ENCODE results near the gene C1QTNF5.

The C1QTNF5 gene

DNA sequence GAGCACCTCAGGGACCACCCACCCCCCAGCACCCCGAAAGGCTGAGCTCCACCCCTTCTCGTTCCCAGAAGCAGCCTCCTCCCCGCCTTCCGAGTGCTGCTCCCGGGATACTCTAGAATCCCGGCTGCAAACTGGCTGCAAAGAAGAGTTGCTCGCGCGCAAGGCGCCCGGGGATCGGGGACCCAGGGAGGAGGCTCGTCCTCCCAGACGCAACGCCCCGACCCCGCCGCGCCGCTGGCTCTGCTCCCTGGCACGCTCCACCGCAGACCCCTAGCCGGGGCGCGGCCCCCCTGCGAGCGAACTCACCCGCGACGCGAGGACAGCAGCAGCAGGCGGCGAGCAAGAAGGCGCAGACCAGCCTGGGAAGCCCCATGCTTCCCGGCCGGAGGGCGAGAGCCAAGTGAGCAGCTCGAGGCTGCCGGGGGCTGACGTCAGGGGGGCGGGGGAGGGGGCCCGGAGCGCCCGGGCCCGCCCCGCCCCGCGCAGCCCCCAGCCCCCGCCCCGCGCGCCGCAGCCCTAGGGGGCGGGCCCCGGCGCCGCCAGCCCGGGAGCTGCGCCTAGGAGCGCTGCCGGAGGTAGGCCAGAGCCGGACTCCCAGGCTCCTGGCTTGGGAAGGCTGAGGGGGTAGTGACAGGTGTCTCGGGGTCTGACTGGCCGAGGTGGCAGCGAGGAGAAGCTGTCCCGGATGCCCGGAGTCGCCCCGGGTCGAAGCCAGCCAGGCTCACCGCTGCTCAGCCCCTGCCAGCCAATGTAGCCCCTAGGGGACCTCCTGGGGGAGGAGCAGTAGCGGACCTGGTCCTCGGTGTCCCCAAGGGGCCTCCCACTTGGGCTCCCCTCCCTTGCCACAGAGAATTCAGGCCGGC lies 23.7 kb downstream of the C1QTNF5 start, which contains the start of gene MCAM:
Gene MCAM (minus strand): TSS at position 402 of the 863 bp plus-strand sequence. CDS start 29 bp downstream, at position 373.
- DNase-seq = peak; percentile 76

DNA sequence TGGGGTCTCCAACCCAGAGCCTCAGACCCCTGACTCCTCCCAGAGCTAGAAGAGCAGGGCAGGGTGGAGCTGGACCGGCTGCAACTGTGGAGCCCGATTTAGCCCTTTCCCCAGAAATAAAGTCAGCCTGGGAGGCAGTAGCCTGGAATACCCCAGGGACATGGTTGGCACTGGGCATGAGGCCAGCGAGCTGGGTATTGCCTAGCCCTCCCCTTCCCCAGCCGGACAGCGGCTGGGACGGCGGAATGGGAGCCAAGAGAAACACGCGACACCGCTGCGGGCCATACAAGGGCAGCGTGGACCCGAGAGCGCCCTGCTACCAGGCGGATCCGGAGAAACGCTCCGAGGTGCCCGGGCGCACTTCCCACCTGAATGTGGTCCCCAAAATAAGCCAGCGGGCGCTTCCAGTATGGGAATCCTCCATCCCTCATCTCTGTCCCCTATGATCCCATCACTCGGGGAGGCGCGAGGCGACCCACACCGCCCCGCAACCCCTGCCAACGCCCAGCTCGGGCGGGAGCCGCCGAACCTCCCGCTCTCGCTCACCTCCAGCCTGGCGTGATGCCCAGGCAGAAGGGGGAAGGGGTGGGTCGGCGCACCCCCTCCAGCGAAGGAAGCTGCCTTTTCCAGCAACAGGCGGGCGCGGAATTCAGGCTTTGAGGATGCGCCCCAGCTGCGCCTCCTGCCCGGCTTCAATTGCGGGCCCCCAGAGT lies 24.5 kb downstream of the C1QTNF5 start:
- DNase-seq = peak; percentile 79

DNA sequence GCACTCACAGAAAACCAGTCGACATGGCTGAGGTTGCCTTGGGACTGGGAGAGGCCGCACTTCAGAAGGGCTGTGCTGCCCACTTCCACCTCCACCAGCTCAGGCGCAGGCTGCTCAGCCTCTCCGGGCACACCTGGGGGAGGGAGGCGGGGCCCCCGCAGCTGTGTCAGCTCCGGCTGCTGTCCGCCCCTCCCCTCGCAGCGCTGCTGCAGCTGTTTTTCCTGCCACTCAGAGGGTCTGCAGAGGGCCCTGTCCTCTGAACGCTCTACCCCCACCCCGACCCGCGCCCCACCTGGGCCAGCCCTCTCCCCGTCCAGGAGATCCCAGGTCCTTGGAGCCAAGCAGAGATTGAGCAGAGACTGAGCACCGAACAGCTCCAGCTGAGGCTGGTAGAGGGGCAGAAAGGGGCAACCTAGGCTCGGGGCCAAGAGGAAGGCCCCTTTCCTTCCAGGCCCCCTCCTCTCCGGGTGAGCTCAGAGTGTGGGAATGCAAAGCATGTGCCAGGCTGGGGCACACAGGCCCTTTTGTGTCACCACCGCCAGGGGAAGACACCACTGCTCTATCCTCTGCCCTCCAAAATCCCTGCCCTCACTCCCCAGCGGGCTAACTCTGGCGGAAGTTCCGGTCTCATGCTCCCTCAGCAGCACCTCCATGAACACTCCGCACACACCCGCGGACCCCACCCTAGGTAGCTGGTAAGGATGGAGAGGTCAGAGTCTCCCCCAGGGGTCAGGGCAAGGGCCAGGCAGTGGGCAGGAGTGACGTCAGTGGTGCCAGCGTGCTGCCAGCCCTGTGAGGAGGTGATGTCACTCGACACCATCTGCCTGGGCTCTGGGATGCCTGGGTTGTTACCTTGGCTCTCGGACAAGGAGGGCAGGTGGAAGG lies 25.3 kb downstream of the C1QTNF5 start:
- DNase-seq = peak; percentile 75

DNA sequence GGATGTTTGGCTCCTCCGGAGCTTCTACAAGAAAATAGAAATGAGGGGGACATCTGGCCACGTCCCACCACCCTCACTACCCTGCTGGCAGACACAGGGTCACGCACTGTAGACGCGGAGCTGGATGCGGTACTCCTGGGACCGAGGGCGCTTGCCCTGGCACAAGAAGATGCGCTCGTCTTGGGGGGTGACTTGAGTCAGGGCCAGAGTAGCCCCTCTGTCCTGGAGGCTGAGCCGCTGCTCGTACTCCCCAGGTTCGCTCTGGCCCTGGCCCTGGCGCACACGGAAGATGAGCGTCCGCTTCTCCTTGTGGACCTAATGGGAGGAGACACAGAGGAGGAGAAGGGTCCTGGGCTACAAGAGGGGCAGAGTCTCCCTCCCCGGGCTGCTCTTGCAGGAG lies 26.0 kb downstream of the C1QTNF5 start:
- DNase-seq = no peak

DNA sequence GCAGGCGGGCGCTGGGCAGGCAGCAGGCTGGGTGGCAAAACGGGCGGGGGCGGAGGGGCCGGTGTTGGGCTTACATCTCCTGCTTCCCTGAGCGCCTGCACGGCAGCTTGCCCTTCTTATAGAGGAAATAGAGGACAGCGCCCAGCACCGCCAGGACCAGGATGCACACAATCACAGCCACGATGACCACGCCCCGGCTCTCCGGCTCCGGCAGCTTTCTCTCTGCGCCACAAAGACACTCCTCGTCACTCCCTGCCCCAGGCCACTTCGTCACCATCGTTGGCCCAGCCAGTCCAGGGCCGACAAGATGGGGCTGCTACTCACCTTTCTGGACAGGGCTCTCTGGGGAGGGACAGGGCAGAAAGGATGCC lies 30.0 kb downstream of the C1QTNF5 start:
- DNase-seq = no peak

DNA sequence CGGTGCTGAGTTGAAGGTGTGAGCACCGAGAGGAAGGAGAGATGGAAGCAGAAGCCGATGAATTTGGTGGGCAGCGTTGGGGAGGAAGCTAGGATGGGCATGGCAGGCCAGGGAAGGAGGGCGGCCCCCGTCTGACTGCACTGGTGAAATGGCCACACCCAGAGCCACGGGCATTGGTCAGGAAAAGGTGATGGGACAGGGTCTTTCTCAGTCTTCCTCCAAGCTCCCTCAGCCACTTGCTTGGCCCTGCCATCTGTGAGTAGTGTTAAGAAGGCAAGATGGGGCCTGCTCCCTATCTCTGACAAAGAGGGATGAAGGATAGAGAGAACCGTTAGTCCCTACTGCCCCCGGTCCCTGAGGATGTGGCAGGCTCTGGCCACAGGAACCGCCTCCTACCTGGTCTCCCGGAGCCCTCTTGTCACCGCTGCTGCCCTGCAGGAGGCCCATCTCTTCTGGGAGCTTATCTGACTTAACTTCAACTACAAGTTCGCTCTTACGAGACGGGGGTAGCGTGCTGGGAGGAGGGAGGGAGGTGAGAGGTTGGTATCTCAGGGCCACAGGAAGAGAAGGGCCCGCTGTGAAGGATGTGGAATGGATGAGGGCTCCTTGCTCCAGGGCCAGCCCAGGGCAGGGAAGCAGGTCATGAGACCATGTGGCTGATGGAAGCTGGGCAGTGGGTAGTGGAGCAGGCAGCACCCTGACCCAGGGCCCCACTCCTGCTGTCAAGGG lies 30.6 kb downstream of the C1QTNF5 start:
- no peak for DNase-seq

DNA sequence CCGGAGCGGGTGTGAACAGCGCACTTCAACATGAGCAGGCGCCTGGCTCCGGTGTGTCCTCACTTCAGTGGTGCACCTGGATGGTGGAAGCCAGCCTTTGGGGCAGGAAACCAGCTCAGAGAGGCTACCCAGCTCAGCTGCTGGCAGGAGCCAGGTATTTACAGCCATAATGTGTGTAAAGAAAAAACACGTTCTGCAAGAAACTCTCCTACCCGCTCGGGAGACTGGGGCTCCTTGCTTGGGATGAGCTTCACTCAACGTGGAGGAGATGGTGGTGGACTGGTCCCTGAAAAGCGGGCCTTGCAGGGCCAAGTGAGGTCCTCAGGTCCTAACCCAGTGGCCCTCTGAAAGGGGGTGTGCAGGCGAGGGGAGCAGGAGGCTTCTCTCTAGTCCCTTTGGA lies 31.3 kb downstream of the C1QTNF5 start:
- no peak for DNase-seq

DNA sequence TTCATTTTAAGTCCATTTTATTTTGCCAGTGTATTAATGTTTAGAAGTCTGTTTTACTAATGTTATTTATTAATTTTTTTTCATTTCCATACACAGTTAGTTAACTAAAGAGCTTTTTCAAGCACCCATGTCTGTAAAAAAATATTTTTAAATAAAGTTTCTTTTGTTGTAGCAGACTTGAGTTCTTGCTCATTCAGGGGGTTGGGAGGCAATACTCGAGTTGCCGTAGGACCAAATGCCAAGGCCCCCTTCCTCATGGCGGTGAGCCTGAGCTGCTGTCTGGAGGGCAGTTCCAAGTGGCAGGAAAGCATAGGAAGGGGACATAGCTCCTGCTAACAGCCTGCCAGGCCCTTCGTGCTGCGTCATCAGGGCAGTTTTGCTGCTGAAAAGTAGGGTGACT lies 32.7 kb downstream of the C1QTNF5 start:
- no peak for DNase-seq

DNA sequence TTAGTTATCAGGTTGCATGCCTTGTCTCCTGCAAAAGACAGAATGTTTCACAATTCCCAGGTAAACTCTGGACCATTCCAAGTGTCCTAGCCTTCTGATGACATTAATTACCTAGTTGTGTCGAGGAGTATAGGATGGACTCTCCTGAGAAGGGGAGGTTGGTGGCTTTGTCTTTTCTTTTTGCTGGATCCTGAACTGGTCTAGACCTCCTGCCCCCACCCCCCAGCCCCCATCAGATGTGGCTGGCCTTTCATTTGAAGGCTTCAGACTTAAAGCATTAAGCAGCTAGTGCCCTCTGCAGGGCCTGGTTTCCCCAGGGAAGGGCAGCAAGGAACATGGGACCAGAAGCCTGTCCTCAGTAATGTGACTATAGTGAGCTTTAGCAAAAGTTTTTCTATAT lies 33.5 kb downstream of the C1QTNF5 start:
- no peak for DNase-seq

DNA sequence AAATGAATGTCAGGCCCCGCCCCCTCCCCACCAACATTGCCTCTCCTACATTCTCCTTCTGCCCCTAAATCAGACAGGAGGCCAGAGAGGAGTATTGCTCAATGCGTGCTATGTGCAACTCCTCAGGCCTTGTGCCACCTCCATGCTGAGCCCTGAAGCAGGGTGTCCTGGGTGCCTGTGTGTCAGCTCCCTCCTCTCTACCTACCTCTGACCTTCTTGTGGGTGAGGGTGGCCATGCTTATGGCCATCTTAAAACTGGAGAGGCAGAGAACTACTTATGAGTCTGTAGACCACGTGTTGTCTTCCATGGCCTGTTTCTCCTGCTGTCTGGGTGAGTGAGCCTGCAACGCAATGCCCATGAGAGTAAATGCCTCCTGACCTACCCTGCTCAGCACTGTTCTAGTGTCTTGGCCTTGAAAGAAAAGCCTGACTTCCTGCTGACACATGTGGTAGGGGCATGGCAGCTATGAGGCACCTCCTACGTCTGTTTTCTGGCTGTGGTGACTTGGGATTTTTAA lies 34.3 kb downstream of the C1QTNF5 start:
- DNase-seq = no peak

DNA sequence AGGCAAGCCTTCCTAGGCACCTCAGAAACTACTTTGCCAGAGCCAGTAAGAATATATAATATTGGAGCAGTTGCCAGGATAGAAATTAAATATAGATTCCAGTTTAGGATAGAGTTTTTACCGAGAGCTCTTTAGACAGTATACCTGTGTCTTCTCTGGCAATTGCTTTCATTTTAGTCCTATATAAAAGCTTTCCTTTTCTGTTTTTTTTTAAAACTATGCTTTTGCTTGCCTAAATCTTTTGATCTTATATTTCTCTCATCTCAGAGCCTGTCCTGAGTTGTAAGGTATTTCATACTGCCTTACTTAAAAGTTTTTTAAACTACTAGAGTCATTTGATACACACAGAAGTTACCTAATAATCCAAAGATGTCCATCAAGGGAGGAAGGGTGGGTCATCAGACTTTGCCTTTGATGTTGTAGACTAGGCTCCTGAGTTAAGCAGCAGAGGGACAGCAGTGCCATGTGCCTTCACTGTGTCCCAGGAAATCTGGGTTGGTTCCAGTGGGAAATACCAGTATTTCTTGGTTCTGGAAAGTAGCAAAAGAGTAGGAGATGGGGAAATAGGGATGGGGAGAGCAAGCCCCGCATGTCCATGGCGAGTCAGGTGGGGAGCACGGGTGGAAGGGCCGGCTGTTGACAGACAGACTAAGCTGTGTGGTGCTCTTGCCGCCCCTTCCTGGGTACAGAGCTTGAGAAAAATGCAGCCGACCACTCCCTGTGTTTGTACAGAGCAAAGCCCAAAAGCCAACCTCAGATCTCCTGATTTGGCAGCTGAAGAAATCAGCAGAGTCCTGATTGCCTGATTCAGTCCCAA lies 34.9 kb downstream of the C1QTNF5 start:
- no peak for DNase-seq

DNA sequence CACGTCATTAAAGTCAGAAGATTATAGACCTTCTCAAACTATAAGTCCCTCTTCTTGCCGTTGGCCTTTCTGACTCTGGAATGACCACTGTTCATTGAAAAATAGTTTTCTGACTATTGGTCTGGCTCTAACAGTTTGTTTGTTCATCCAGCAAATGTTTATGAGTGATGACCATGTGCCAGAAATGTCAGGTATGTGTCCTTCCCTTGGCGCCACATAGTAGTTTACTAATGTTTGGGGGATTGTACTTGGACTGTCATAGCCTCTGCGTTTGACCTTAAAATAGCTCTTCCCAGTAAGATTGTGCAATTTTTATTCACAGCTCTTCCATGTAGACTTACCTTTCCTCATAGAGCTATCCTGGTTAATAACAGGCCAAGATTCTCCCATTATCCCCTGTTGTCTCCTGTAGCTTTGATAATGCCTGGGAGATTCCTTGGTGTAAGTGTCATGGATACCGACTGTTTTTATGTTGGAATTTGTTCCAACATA lies 37.4 kb downstream of the C1QTNF5 start:
- DNase-seq = no peak

DNA sequence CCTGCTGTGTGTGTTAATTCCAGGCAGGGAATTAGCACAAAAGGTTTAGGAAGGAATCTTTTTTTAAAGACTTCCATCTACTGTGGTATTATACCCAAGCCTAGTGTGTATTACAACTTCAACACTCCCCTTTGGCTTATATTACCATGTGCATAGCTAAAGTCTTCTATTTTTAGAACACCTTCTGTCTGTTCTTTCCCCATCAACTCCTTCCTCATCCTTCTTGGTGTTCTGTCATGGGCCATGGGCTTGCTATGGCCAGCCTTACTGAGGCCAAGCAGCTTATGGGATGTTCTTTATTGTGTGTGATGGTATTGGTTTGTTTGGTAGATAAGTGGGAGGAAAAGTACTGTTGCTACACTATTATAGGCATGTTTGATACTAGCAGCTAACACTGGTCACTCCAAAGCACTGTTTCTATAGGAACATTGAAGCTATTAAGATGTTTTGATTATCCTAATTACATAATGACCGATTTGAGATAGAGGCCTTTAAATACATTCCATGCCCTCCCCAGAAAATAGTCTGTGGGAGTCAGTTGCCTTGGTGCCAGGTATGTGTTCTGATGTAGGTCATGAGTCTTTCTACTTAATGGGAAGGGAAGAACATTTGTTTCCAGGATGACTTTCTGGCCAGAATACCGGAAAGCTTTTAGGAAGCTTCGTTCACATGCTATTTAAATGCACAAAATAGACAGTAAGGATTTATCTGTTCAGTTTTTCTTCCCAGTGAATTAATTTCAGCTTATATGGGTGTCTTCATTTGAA lies 40.3 kb downstream of the C1QTNF5 start:
- DNase-seq = no peak

DNA sequence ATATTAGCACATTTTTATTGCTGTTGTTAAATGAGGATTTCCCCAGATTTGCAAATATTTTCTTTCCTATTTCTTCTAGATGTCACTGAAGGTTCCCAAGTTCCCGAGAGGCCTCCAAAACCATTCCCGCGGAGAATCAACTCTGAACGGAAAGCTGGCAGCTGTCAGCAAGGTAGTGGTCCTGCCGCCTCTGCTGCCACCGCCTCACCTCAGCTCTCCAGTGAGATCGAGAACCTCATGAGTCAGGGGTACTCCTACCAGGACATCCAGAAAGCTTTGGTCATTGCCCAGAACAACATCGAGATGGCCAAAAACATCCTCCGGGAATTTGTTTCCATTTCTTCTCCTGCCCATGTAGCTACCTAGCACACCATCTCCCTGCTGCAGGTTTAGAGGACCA lies 41.3 kb downstream of the C1QTNF5 start:
- no peak for DNase-seq

DNA sequence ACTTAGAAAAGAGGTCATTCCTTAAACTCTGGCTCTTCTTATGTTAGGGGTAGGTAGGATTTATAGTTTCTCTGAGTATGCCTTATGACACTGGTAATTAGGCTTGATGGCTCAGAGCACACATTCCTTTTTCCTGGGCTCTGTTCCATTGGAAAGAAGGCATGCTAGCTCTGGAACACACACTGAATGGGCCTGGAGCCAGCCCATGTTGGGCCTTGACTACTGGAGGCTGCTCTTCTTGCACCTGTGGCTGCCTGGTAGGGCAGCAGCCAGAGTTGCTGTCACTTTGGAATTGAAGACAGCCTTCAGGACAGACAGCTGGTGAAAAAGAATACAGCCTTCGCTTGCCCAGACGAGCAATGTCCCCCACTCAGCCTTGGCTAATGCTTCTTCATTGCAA lies 42.0 kb downstream of the C1QTNF5 start:
- DNase-seq = peak; percentile 73

DNA sequence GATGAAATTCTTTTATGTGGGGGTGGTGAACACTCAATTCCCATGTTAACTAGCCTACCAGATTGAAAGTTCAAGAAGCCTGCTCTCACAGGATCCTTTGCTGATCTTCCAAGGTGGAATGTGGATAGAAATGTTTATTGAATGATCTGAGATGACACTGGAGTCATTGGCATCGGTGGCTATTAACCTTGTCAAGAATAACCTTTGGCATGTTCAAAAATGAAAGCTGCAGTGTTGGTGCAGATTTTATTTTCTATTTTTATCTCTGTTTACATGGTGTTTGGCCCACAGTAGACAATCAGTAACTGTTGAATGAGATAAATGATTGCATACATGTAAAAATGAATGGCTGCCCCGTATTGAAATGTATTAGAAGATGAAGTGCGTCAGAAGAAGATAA lies 42.7 kb downstream of the C1QTNF5 start:
- no peak for DNase-seq

DNA sequence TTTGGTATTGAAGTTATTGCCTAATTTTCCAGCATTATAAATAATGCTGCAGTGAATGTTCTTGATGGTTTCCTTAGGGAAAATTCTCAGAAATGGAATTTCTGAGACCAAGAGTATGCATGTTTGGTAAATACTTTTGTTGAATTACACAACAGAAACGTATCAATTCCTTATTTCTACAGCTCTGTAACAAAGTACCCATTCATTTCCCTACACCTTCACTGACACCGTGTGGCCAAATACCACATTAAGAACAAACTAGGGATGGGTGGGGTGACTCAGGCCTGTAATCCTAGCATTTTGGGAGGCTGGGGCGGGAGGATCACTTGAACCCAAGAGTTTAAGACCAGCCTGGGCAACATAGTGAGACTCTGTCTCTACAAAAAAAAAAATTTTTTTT lies 45.5 kb downstream of the C1QTNF5 start:
- no peak for DNase-seq

DNA sequence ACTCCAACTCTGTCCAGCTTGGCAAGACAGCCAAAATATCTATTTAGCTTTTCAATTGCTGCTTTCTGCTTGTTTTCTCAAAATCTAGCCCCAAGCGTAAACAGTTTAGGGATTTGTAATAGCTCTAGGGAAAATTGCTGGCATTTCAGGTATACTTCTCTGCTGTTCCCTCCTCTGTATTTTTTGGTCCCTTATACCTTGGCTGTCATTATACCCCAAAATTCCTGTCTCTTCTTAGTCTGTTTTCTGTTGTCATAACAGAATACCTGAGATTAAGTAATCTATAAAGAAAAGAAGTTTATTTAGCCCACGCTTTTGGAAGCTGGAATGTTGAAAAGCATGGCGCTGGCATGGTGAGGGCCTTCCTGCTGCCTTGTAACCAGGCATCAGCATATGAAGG lies 47.2 kb downstream of the C1QTNF5 start:
- DNase-seq = no peak

DNA sequence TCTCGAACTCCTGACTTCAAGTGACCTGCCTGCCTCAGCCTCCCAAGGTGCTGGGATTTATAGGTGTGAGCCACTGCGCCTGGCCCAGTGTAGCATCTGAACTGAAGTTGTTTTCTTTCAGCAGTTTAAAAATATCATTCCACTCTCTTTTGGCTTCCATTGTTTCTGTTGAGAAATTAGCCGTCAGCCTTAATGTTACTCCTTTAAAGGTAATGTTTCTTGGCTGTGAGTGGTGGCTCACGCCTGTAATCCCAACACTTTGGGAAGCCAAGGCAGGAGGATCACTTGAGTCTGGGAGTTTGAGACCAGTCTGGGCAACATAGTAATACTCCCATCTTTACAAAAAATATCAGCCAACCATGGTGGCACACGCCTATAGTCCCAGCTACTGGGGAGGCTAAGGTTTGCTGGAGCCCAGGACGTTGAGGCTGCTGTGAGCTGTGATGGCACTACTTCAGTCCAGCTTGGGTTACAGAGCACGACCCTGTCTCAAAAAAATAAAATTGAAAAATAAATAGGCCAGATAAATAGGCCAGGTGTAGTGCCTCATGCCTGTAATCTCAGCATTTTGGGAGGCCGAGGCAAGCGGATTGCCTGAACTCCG lies 49.7 kb downstream of the C1QTNF5 start:
- DNase-seq = no peak
